ENCODE data around the gene LGR4. TPM values are rescaled to one million over a fixed set of nuclear protein-coding genes. Genes with fewer than 3 reads are reported as not detected.

The LGR4 gene
- total and polyA plus RNA-seq, 2 experiments from 2014 or later: 22.6 to 99.6 TPM

DNA sequence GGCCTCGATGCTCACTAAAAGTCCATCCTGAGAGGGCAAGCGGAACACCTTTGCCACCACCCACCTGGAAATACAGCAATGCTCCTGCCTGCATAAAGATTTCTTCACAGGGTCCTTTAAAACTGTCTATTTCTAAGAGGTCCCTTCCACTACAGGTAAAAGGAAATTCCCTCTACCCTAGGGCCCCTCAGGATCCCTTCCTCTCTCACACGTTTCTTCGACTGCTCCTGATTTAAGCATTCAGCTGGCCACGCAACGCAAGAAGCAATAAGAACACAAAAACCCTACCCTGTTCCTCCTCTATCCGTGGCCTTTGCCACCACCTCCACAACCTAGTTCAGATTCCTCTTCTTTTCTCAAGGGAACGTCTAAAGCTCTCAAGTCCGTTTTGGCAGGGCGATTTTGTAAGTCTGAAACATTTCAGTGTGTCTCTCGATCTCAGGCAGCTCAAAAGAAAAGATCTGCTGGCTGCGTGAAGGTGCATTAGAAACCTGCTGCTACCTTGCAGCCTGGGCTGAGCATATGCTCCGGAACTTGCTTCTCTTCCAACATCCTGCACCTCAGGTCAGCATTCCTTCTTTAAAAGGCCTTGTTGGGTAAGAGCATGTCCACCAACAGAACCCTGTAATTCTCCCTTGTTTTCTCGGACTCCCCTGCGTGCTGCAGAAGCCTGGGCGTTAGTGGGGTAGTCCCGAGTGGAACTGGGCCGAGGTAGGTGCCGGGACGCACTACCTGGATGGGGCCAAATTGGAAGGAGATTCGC, 1.6 kb downstream of the LGR4 start (continued):
- TF ChIP-seq ZNF114 (CRISPR knock-in tag; IDR thresholded peaks at IDR 0.05) (no peak), CREB1 (CRISPR knock-in tag; IDR thresholded peaks at IDR 0.05; ENCODE audit: low read depth) (no peak), EZH2 (IDR thresholded peaks at IDR 0.05; ENCODE audit: low read depth, unreplicated experiment) (no peak), STAT1 (IDR thresholded peaks at IDR 0.05; ENCODE audit: unreplicated experiment) (no peak), EZH2phosphoT487 (IDR thresholded peaks at IDR 0.05; ENCODE audit: unreplicated experiment) (no peak), ZNF331 (CRISPR knock-in tag; IDR thresholded peaks at IDR 0.05; ENCODE audit: low read depth) (no peak)
- TF ChIP-seq, protein P1, sequence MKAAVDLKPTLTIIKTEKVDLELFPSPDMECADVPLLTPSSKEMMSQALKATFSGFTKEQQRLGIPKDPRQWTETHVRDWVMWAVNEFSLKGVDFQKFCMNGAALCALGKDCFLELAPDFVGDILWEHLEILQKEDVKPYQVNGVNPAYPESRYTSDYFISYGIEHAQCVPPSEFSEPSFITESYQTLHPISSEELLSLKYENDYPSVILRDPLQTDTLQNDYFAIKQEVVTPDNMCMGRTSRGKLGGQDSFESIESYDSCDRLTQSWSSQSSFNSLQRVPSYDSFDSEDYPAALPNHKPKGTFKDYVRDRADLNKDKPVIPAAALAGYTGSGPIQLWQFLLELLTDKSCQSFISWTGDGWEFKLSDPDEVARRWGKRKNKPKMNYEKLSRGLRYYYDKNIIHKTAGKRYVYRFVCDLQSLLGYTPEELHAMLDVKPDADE (IDR thresholded peaks at IDR 0.05): no peak
- TF ChIP-seq, protein P2, sequence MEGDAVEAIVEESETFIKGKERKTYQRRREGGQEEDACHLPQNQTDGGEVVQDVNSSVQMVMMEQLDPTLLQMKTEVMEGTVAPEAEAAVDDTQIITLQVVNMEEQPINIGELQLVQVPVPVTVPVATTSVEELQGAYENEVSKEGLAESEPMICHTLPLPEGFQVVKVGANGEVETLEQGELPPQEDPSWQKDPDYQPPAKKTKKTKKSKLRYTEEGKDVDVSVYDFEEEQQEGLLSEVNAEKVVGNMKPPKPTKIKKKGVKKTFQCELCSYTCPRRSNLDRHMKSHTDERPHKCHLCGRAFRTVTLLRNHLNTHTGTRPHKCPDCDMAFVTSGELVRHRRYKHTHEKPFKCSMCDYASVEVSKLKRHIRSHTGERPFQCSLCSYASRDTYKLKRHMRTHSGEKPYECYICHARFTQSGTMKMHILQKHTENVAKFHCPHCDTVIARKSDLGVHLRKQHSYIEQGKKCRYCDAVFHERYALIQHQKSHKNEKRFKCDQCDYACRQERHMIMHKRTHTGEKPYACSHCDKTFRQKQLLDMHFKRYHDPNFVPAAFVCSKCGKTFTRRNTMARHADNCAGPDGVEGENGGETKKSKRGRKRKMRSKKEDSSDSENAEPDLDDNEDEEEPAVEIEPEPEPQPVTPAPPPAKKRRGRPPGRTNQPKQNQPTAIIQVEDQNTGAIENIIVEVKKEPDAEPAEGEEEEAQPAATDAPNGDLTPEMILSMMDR (conservative IDR thresholded peaks at IDR 0.05; ENCODE audit: low read depth in 2 of 2): no peak
- TF ChIP-seq, protein P3, sequence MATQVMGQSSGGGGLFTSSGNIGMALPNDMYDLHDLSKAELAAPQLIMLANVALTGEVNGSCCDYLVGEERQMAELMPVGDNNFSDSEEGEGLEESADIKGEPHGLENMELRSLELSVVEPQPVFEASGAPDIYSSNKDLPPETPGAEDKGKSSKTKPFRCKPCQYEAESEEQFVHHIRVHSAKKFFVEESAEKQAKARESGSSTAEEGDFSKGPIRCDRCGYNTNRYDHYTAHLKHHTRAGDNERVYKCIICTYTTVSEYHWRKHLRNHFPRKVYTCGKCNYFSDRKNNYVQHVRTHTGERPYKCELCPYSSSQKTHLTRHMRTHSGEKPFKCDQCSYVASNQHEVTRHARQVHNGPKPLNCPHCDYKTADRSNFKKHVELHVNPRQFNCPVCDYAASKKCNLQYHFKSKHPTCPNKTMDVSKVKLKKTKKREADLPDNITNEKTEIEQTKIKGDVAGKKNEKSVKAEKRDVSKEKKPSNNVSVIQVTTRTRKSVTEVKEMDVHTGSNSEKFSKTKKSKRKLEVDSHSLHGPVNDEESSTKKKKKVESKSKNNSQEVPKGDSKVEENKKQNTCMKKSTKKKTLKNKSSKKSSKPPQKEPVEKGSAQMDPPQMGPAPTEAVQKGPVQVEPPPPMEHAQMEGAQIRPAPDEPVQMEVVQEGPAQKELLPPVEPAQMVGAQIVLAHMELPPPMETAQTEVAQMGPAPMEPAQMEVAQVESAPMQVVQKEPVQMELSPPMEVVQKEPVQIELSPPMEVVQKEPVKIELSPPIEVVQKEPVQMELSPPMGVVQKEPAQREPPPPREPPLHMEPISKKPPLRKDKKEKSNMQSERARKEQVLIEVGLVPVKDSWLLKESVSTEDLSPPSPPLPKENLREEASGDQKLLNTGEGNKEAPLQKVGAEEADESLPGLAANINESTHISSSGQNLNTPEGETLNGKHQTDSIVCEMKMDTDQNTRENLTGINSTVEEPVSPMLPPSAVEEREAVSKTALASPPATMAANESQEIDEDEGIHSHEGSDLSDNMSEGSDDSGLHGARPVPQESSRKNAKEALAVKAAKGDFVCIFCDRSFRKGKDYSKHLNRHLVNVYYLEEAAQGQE (IDR thresholded peaks at IDR 0.05; ENCODE audit: unreplicated experiment): no peak

DNA sequence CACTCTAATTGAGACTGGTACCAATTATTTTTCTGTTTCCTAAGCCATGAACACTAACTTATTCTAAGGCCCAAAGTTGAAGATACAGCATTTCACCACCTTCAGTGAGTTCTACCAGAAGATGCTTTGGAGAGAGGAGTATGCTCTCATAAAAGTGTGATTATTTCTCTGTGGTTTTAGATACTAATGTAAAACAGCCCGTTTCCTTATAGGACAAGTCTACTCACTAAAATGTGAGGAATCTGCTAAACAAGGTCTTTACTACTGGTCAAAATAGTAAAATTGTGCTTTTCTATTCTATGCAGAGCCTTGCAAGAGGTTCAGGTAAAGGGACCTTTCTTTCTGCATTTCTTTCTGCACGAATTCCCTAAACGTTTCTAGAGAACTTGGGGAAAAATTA, 2.4 kb downstream of the LGR4 start:
- Mint-ChIP-seq H3K27ac (no peak overlapping the region), H3K4me1 (peaks cover 49% of the 10 kb centered on the region)

More for the DNA sequence above, 2.4 kb downstream of the LGR4 start:
- Mint-ChIP-seq H3K9me3 (0 out of 3 replicates have a peak, but pooled peaks cover 4% of the 10 kb centered on the region), H3K4me3 (peak overlapping the region; percentile 84), H3K36me3 (ENCODE audit: low read depth) (peaks cover 3% of the 10 kb centered on the region), H3K27me3 (ENCODE audit: insufficient read depth, low read depth, poor library complexity) (peaks cover 5% of the 10 kb centered on the region)
- Histone ChIP-seq H3K9me2 (ENCODE audit: insufficient read depth) (no peaks in the 10 kb centered on the region), H3K79me2 (replicated peaks; ENCODE audit: insufficient read depth) (peaks cover 66% of the 10 kb centered on the region), H3K27me3 (ENCODE audit: insufficient read depth) (no peaks in the 10 kb centered on the region), H4K20me1 (replicated peaks; ENCODE audit: insufficient read depth) (peaks cover 41% of the 10 kb centered on the region), H2AFZ (no peak overlapping the region), H3F3A (replicated peaks; ENCODE audit: low read depth) (0 out of 2 replicates have a peak, but pooled peaks cover 4% of the 10 kb centered on the region), H3K4me2 (peak overlapping the region; percentile 98), H3K4me1 (ENCODE audit: insufficient read depth) (peaks cover 47% of the 10 kb centered on the region), H3K4me3 (peak overlapping the region; percentile 97), H3K27ac (ENCODE audit: low read depth) (no peak overlapping the region), H3K36me3 (ENCODE audit: insufficient read depth) (no peaks in the 10 kb centered on the region)
- no peak for TF ChIP-seq EZH2 (IDR thresholded peaks at IDR 0.05; ENCODE audit: low read depth, unreplicated experiment)
- TF ChIP-seq, protein P3 (IDR thresholded peaks at IDR 0.05; ENCODE audit: unreplicated experiment): no peak
- no peak for TF ChIP-seq CREB1 (CRISPR knock-in tag; IDR thresholded peaks at IDR 0.05; ENCODE audit: low read depth)
- no peak for TF ChIP-seq ZNF331 (CRISPR knock-in tag; IDR thresholded peaks at IDR 0.05; ENCODE audit: low read depth)
- ATAC-seq (no peak), DNase-seq (ENCODE audit: low spot score) (no peak)

All from GM23338 (cell line).